Gastroesophageal sphincter (tissue), 4 donors: ENCODE data around the gene ZNF439. TPM values are rescaled to one million over a fixed set of nuclear protein-coding genes. Genes with fewer than 3 reads are reported as not detected.
A peak's percentile ranks its signal among the peaks of the same experiment; 100 is the strongest.
"Not testable (repeated sequence)": the region's sequence is repeated elsewhere in the genome, so short reads cannot be mapped to it uniquely, and the experiment has no call there.

Source experiments
- ATAC-seq: fragments of 150-250 bp; one replicate; pipeline ENCODE4 v1.9.1; 2016; ENCODE audit warnings: mild to moderate bottlenecking, moderate library complexity
- H3K27ac ChIP-seq, 4 donors: fragments of 200-600 bp; sonication (generic) in 3 of 4; 1 replicate in 3 of 4; 2 replicates in 1 of 4; pipeline ENCODE4 v1.5.1; 2016 to 2019
- H3K27me3 ChIP-seq: fragments of 200-600 bp; sonication (generic); one replicate; pipeline ENCODE4 v1.5.1; 2019
- H3K36me3 ChIP-seq, 2 donors: fragments of 200-600 bp; sonication (generic); one replicate each; pipeline ENCODE4 v1.5.1; 2019; ENCODE audit warnings: control low read depth in 1 of 2
- H3K4me1 ChIP-seq, 3 donors: fragments of 200-600 bp; sonication (generic); 1 replicate in 2 of 3; 2 replicates in 1 of 3; pipeline ENCODE4 v1.5.1; 2016 to 2019; ENCODE audit warnings: control low read depth in 2 of 3
- H3K4me3 ChIP-seq, 2 donors: fragments of 200-600 bp; sonication (generic); one replicate each; pipeline ENCODE4 v1.5.1; 2019; ENCODE audit warnings: mild to moderate bottlenecking in 1 of 2, moderate library complexity in 1 of 2
- H3K9me3 ChIP-seq, 3 donors: fragments of 200-600 bp; sonication (generic); one replicate each; pipeline ENCODE4 v1.5.1; 2017 to 2019; ENCODE audit warnings: control low read depth in 2 of 3
- CTCF ChIP-seq, 4 experiments: fragments of 200-600 bp in 2 of 4; fragments of 450-650 bp in 2 of 4; sonication (generic) in 1 of 4; IDR thresholded peaks; one replicate each; pipeline ENCODE4 v1.5.1; 2017 to 2019; ENCODE audit warnings: antibody characterized with exemption in 4 of 4, mild to moderate bottlenecking in 2 of 4, moderate library complexity in 2 of 4
- EP300 ChIP-seq: sonication (generic); formaldehyde crosslinking; IDR thresholded peaks from one replicate; pipeline ENCODE4 v1.6.1; 2017; ENCODE audit warnings: antibody characterized with exemption, mild to moderate bottlenecking
- POLR2A ChIP-seq, 2 donors: fragments of 450-650 bp; IDR thresholded peaks; one replicate each; pipeline ENCODE4 v1.6.1; 2017; ENCODE audit warnings: antibody characterized with exemption in 2 of 2, mild to moderate bottlenecking in 2 of 2, moderate library complexity in 1 of 2
- POLR2AphosphoS5 ChIP-seq: sonication (generic); formaldehyde crosslinking; IDR thresholded peaks from one replicate; pipeline ENCODE4 v1.6.1; 2017; ENCODE audit warnings: antibody characterized with exemption
- WGBS, 2 donors: methylation state at CpG; one replicate each; pipeline ENCODE4 v1.1.5; 2018; ENCODE audit warnings: low coverage in 1 of 2; 5-methylcytosine and 5-hydroxymethylcytosine counted together
- total RNA-seq, 4 donors: library from RNA; depleted of rRNA; stranded (reverse); fragments of >200 nt; gene quantifications; one replicate each; pipeline ENCODE4 v1.1.0, GENCODE V29; 2016

The ZNF439 gene
- total RNA-seq, 4 donors from 2014 or later, result 6.5 to 18.1 (median 8.5) TPM

- no peaks in the 10 kb centered on the region for H3K27me3 ChIP-seq
- 93 to 100% methylated on average over 4 to 8 of the region's 8 CpGs for WGBS, 2 donors
- no peak for TF ChIP-seq POLR2AphosphoS5
- TF ChIP-seq EP300, result no peak
- TF ChIP-seq POLR2A (IDR thresholded peaks at IDR 0.05), result no peak
- TF ChIP-seq CTCF (IDR thresholded peaks at IDR 0.05), result no peak
- no peak overlapping the region for H3K4me3 ChIP-seq
- no peak for ATAC-seq
- no peak overlapping the region for H3K27ac ChIP-seq
- peaks cover 0 to 78% (median 8%) of the 10 kb centered on the region in 3 donors for H3K9me3 ChIP-seq
- no peaks in the 10 kb centered on the region for H3K4me1 ChIP-seq
- peaks cover 15 to 52% of the 10 kb centered on the region in 2 donors for H3K36me3 ChIP-seq
Observed at GRCh38 chr19:11868188-11868587, 19.7 kb downstream of the ZNF439 start.

GRCh38 chr19:11872624-11873023 lies 24.1 kb downstream of the ZNF439 start:
- Histone ChIP-seq H3K27me3 (no peaks in the 10 kb centered on the region), H3K36me3 (peaks cover 6 to 21% of the 10 kb centered on the region in 2 donors), H3K4me1 (no peaks in the 10 kb centered on the region), H3K4me3 (no peak overlapping the region), H3K9me3 (peaks cover 0 to 43% (median 6%) of the 10 kb centered on the region in 3 donors), H3K27ac (no peak overlapping the region)
- 86 to 96% methylated on average over 4 to 9 of the region's 9 CpGs for WGBS, 2 donors
- ATAC-seq, result no peak
- TF ChIP-seq POLR2AphosphoS5 (no peak), POLR2A (IDR thresholded peaks at IDR 0.05) (no peak), CTCF (IDR thresholded peaks at IDR 0.05) (no peak), EP300 (no peak)

GRCh38 chr19:11873762-11874161 lies 25.2 kb downstream of the ZNF439 start:
- peaks cover 0 to 31% (median 0%) of the 10 kb centered on the region in 3 donors for H3K9me3 ChIP-seq
- no peak for TF ChIP-seq EP300
- TF ChIP-seq CTCF (IDR thresholded peaks at IDR 0.05), result no peak
- no peak for TF ChIP-seq POLR2AphosphoS5
- TF ChIP-seq POLR2A (IDR thresholded peaks at IDR 0.05), result no peak
- H3K4me3 ChIP-seq, result no peak overlapping the region

GRCh38 chr19:11879687-11880266 lies 31.3 kb downstream of the ZNF439 start:
- not testable (repeated sequence) for H3K27me3 ChIP-seq, ATAC-seq, H3K4me3 ChIP-seq, H3K4me1 ChIP-seq, H3K27ac ChIP-seq, H3K36me3 ChIP-seq, H3K9me3 ChIP-seq
- 75 to 80% methylated on average over 2 to 15 of the region's 16 CpGs for WGBS, 2 donors
- peak in 2 of 4 experiments; percentile 31 to 34 for TF ChIP-seq CTCF (IDR thresholded peaks at IDR 0.05)

More at GRCh38 chr19:11873762-11874161, 25.2 kb downstream of the ZNF439 start:
- no peaks in the 10 kb centered on the region for H3K27me3 ChIP-seq
- no peaks in the 10 kb centered on the region for H3K4me1 ChIP-seq
- ATAC-seq, result no peak
- WGBS, 2 donors, result 83 to 87% methylated on average over 1 of the region's 1 CpG
- H3K27ac ChIP-seq, result no peak overlapping the region
- peaks cover 0 to 9% of the 10 kb centered on the region in 2 donors for H3K36me3 ChIP-seq

- H3K36me3 ChIP-seq, result no peaks in the 10 kb centered on the region
- ATAC-seq, result no peak
- H3K27ac ChIP-seq, result no peak overlapping the region
- H3K27me3 ChIP-seq, result peaks cover 4% of the 10 kb centered on the region
- no peak for TF ChIP-seq POLR2AphosphoS5
- TF ChIP-seq POLR2A (IDR thresholded peaks at IDR 0.05), result no peak
- TF ChIP-seq CTCF (IDR thresholded peaks at IDR 0.05), result no peak
- no peak for TF ChIP-seq EP300
- peaks cover 0 to 5% (median 2%) of the 10 kb centered on the region in 3 donors for H3K4me1 ChIP-seq
- H3K4me3 ChIP-seq, result no peak overlapping the region
- 87% methylated on average over 9 of the region's 12 CpGs; no CpG with 5 or more reads in 1 of the 2 donors for WGBS, 2 donors
- no peaks in the 10 kb centered on the region for H3K9me3 ChIP-seq
Observed at GRCh38 chr19:11880598-11880997, 32.1 kb downstream of the ZNF439 start.
